Loucy (cell line): ENCODE results near the gene DNAJC17.

Experiments used
- EZH2phosphoT487 ChIP-seq: fragments of 200-600 bp; IDR thresholded peaks from 2 replicates; pipeline ENCODE4 v1.6.1; 2018; ENCODE audit warnings: antibody characterized with exemption, mild to moderate bottlenecking, moderate library complexity, borderline replicate concordance
- TF ChIP-seq, protein P1 (sequence below): fragments of 200-600 bp; sonication (generic); conservative IDR thresholded peaks from 2 replicates; pipeline ENCODE4 v1.5.1; 2014; ENCODE audit warnings: mild to moderate bottlenecking, antibody characterized with exemption, low read length

DNA sequence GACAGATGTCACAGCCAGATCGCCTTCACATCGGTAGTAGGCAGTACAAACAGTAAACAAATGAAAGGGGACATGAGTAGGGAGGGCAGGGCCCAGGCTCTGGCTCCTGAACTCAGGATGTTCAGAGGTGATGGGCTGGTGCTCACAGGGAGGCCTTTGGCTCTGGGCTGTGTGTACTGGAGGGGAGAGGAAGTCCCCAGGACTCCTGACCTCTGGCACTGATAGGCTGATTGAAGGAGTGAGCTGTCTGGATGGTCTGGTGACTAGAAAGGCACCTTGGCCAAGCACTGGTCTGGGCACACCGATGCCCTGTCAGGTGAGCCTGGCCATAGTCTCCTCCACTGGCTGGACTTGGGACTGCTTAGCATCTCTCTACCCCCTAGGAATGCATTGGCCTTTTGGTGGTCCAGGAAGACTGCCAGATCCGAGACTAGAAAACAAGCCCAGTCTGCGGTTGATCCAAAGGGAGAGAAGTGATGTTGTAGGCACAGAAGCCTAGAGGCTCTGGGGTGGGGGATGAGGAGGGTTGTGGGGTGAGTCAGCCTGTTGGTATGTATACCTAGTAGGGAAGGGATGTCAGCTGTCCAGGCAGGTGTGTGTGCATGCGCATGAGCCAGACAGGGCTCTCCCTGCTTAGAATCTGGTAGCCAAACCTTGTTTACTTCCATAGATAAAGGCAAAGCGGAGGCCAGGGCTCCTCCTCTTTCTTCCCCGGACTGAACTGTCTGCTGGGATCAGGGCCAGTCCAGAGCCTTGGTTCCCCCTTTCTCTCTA lies 38.4 kb upstream of the DNAJC17 start:
- TF ChIP-seq, protein P1, sequence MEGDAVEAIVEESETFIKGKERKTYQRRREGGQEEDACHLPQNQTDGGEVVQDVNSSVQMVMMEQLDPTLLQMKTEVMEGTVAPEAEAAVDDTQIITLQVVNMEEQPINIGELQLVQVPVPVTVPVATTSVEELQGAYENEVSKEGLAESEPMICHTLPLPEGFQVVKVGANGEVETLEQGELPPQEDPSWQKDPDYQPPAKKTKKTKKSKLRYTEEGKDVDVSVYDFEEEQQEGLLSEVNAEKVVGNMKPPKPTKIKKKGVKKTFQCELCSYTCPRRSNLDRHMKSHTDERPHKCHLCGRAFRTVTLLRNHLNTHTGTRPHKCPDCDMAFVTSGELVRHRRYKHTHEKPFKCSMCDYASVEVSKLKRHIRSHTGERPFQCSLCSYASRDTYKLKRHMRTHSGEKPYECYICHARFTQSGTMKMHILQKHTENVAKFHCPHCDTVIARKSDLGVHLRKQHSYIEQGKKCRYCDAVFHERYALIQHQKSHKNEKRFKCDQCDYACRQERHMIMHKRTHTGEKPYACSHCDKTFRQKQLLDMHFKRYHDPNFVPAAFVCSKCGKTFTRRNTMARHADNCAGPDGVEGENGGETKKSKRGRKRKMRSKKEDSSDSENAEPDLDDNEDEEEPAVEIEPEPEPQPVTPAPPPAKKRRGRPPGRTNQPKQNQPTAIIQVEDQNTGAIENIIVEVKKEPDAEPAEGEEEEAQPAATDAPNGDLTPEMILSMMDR = no peak
- TF ChIP-seq EZH2phosphoT487 = no peak
